Measurements from ENCODE around the gene RAET1E.
"Not testable (repeated sequence)": the region's sequence is repeated elsewhere in the genome, so short reads cannot be mapped to it uniquely, and the experiment has no call there.

Gene RAET1E

DNA sequence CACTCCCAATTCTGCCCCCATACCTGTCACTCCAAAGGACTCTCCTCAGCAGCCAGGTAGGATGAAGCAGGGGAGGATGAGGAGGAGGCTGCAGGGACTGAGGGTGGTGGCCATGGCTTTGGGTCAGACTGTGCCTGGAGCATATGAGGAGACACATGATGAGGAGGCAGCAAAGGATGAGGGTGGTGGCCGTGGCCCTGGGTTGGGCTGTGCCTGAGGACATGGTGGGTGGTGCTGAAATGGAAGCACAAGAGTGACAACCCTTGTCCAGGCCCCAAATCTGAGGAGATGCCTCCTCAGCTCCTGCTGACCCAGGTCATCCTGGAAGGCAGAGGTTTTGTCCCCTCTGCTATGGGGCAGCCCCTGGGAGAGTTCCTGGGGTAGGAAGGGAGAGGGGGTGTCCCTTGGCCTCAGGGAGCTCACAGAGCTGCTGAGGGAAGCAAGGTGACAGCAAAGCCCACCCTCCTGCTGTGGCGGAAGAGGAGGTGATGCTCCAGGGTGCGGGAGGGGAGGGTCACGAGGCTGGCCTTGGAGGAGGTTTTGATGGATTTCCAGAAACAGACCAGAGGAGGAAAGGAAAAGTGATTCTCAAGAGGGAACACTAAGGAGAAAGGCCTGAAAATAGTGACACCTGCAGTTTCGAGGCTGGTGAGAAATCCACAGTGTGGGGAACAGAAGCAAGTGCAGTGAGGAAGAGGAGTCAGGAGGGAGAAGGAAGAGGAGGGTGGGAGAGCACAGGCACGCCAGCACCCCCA lies 20.4 kb upstream of the RAET1E start:
- no peaks in the 10 kb centered on the region for H3K9me3 ChIP-seq (ENCODE audit: control insufficient read depth, low read length)
- peaks cover 2% of the 10 kb centered on the region for H3K4me1 ChIP-seq (ENCODE audit: control insufficient read depth, insufficient read depth, low read length)
- no peak overlapping the region for H3K4me3 ChIP-seq (ENCODE audit: low read length)
- peaks cover 3% of the 10 kb centered on the region for H3K27me3 ChIP-seq (replicated peaks; ENCODE audit: control insufficient read depth, insufficient read depth, low read length)
- H3K36me3 ChIP-seq (ENCODE audit: control insufficient read depth, insufficient read depth, low read length, severe bottlenecking), result no peaks in the 10 kb centered on the region
- no peak overlapping the region for H3K9ac ChIP-seq (ENCODE audit: low read length)
- no peak for DNase-seq (ENCODE audit: low read depth)

DNA sequence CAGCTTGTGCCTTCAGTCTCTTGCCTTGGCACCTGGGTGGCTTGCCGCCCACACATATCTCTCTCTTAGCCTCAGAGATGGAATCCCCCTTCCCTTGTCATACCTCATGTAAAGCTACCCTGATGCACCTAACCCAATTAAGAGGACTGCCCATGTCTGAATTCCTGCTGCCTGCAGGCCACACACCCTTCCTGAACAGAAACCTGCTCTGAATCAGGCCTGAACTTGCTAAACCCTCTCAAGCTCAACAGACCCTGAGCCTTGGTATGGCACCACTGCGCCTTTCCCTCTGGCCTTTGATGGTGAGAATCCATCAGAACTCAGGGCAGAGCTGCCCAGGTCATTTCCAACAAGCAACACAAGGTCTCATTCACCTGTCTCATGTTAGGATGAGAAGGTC lies 19.8 kb upstream of the RAET1E start:
- Histone ChIP-seq H3K9me3 (ENCODE audit: control insufficient read depth, low read length) (no peaks in the 10 kb centered on the region), H3K36me3 (ENCODE audit: control insufficient read depth, insufficient read depth, low read length, severe bottlenecking) (no peaks in the 10 kb centered on the region), H3K9ac (ENCODE audit: low read length) (no peak overlapping the region), H3K4me1 (ENCODE audit: control insufficient read depth, insufficient read depth, low read length) (no peaks in the 10 kb centered on the region), H3K4me3 (ENCODE audit: low read length) (no peak overlapping the region), H3K27me3 (replicated peaks; ENCODE audit: control insufficient read depth, insufficient read depth, low read length) (peaks cover 3% of the 10 kb centered on the region)
- no peak for DNase-seq (ENCODE audit: low read depth)

DNA sequence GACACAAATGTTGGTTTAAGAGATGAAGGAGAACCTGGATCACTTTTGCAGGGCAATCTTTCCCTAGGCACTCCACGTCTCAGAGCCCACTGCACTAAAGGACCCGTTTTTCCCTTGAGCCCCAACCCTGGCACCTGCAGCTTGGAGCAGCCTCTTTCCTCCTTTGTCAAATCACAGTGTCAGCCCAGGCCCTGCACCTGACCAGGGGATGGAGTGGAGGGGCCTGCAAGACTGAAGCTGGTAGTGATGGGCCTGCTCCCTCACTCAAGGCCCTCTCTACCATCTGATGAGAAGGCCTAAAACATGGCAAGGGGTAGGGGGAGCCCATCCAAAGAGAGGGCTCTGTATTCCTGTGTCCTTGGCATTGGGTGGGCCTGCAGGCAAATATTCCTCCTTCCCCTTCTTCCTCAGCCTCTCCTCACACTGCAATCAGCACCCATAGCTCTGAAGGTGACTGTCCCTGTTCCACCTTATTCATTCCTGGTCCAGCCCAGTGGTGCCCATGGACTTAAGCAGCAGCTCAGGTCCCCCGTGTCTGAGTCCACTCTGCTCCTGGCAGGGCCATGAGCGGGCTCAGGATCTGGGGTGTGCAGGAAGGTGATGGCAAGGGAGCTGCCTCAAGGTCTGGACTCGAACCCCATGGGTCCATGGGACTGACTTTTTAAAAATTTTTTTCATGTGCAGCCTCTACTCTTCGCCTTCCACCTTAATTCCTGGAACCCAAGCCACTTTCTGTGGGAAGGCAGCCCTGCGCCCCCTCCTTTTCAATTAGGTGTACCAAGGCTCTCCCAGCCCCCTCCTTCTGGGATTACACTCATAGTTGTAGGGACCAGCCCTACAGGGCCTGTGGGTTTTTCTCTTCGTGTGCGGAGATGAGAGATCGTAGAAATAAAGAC lies 18.3 kb upstream of the RAET1E start:
- H3K4me3 ChIP-seq (ENCODE audit: low read length), result no peak overlapping the region

DNA sequence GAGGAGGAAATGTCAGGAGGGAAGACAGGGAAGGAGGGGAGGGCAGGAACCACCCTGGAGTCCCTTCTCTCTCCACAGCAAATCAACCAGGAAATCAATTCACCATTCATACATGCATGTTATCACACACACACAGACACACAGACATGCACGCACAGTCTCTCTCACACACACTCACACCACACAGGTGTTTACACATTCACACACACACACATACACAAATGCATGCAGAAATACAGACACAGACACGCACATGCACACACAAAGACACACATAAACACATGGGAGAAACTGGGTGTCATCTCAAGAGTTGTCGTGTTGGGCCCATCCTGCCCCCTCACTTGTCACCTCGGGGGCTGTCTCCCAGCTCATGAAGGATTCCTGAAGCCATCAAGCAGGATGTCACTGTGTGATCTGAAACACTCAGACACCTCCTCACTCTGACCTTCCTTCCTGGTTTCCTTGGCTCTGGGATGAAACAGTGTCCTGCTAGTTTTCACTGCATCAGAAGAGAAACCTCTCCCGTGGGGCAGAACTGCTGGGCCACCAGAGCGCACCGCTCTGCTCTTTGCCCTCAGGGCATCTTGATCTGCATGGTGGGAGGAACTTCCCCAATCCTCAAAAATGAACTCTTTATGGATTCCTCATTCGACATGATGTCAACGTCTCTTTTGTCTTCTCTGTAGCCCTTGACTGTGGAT lies 15.8 kb upstream of the RAET1E start:
- Histone ChIP-seq H3K36me3 (ENCODE audit: control insufficient read depth, insufficient read depth, low read length, severe bottlenecking) (no peaks in the 10 kb centered on the region), H3K27me3 (replicated peaks; ENCODE audit: control insufficient read depth, insufficient read depth, low read length) (no peaks in the 10 kb centered on the region), H3K4me3 (ENCODE audit: low read length) (no peak overlapping the region), H3K9ac (ENCODE audit: low read length) (no peak overlapping the region), H3K4me1 (ENCODE audit: control insufficient read depth, insufficient read depth, low read length) (no peaks in the 10 kb centered on the region), H3K9me3 (ENCODE audit: control insufficient read depth, low read length) (peaks cover 3% of the 10 kb centered on the region)
- DNase-seq (ENCODE audit: low read depth), result no peak

More for the DNA sequence above, 18.3 kb upstream of the RAET1E start:
- Histone ChIP-seq H3K27me3 (replicated peaks; ENCODE audit: control insufficient read depth, insufficient read depth, low read length) (no peaks in the 10 kb centered on the region), H3K9me3 (ENCODE audit: control insufficient read depth, low read length) (no peaks in the 10 kb centered on the region), H3K9ac (ENCODE audit: low read length) (no peak overlapping the region), H3K36me3 (ENCODE audit: control insufficient read depth, insufficient read depth, low read length, severe bottlenecking) (no peaks in the 10 kb centered on the region), H3K4me1 (ENCODE audit: control insufficient read depth, insufficient read depth, low read length) (no peaks in the 10 kb centered on the region)
- no peak for DNase-seq (ENCODE audit: low read depth)

DNA sequence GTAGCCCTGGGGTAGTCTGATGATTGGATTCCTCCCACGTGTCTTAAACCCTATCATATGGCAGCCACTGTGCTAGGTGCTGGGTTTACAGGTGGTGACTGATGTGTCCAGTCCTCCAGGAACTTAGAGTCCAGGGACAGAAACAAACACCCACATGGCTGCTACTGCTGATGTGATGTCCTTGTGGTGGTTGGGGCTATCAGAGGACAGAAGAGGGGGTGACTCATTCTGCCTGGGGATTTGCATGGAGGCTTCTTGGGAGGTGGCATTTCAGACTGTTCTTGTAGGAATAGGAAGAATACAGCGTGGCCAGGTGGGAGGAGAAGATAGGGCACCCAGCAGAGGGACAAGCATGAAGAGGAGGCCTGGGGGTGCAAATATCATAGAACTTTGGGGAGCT lies 15.2 kb upstream of the RAET1E start:
- H3K9ac ChIP-seq (ENCODE audit: low read length), result no peak overlapping the region
- no peak for DNase-seq (ENCODE audit: low read depth)
- no peaks in the 10 kb centered on the region for H3K27me3 ChIP-seq (replicated peaks; ENCODE audit: control insufficient read depth, insufficient read depth, low read length)
- no peaks in the 10 kb centered on the region for H3K4me1 ChIP-seq (ENCODE audit: control insufficient read depth, insufficient read depth, low read length)
- no peaks in the 10 kb centered on the region for H3K36me3 ChIP-seq (ENCODE audit: control insufficient read depth, insufficient read depth, low read length, severe bottlenecking)
- no peak overlapping the region for H3K4me3 ChIP-seq (ENCODE audit: low read length)
- peaks cover 8% of the 10 kb centered on the region for H3K9me3 ChIP-seq (ENCODE audit: control insufficient read depth, low read length)

DNA sequence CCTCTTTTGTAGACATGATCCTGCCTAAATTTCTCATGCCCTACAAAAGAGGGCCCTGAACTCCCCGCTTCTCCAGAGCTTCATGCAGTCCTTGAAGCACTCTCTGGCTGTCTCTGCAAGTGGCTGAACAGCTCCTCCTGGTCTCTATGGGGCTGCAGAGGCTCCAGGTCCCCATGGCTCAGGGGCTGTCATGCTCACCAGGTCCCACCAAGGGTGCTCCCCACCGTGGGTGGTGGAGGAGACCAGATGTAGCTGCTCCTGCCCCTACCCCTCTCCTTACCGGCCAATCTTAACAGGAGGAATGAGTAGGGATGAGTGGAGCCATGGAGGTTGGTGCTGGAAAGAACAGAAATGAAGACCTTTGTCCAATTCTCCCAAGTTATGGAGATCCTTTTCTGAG lies 14.8 kb upstream of the RAET1E start:
- H3K36me3 ChIP-seq (ENCODE audit: control insufficient read depth, insufficient read depth, low read length, severe bottlenecking); H3K27me3 ChIP-seq (replicated peaks; ENCODE audit: control insufficient read depth, insufficient read depth, low read length); H3K4me1 ChIP-seq (ENCODE audit: control insufficient read depth, insufficient read depth, low read length); H3K4me3 ChIP-seq (ENCODE audit: low read length); DNase-seq (ENCODE audit: low read depth); H3K9me3 ChIP-seq (ENCODE audit: control insufficient read depth, low read length); H3K9ac ChIP-seq (ENCODE audit: low read length): not testable (repeated sequence)

DNA sequence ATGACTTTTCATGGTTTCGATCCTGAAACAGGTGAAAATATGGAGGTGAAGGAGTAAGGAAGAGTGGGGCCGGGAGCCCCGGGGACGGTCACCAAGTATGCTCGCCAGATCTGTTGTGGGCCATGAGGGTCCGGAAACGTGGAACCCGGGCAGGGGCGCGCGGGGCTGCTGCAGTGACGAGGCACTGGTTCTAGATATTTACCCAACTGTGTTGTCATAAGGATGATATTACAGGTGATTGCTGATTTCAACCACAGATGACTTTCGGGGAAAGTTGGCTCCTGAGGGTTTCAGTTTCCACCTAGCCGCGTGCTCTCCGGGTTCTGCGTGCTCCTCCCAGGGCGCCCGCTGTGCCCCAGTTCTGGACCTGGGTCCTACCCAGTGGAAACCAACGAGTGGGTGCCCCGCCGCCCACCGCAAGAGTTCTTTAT lies 12.8 kb upstream of the RAET1E start:
- H3K4me3 ChIP-seq (ENCODE audit: low read length), result no peak overlapping the region
- H3K27me3 ChIP-seq (replicated peaks; ENCODE audit: control insufficient read depth, insufficient read depth, low read length), result no peaks in the 10 kb centered on the region
- H3K36me3 ChIP-seq (ENCODE audit: control insufficient read depth, insufficient read depth, low read length, severe bottlenecking), result no peaks in the 10 kb centered on the region
- peaks cover 8% of the 10 kb centered on the region for H3K9me3 ChIP-seq (ENCODE audit: control insufficient read depth, low read length)
- no peak for DNase-seq (ENCODE audit: low read depth)
- no peaks in the 10 kb centered on the region for H3K4me1 ChIP-seq (ENCODE audit: control insufficient read depth, insufficient read depth, low read length)
- H3K9ac ChIP-seq (ENCODE audit: low read length), result no peak overlapping the region

DNA sequence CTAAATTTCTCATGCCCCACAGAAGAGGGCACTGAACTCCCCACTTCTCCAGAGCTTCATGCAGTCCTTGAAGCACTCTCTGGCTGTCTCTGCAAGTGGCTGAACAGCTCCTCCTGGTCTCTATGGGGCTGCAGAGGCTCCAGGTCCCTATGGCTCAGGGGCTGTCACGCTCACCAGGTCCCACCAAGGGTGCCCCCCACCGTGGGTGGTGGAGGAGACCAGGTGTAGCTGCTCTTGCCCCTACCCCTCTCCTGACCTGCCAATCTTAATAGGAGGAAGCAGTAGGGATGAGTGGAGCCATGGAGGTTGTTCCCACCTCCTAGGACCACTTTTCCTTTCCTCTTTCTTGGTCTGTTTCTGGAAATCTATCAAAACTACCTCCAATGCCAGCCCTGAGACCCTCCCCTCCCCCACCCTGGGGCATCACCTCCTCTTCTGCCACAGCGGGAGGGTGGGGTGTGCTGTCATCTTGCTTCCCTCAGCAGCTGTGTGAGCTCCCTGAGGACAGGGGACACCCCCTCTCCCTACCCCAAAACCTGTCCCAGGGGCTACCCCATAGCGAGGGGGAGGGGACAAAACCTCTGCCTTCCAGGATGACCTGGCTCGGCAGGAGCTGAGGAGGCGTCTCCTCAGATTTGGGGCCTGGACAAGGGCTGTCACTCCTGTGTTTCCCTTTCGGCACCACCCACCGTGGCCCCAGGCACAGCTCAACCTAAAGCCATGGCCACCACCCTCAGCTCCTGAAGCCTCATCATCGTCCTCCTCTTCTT lies 12.0 kb upstream of the RAET1E start:
- Histone ChIP-seq H3K9ac (ENCODE audit: low read length) (no peak overlapping the region), H3K4me3 (ENCODE audit: low read length) (no peak overlapping the region)

DNA sequence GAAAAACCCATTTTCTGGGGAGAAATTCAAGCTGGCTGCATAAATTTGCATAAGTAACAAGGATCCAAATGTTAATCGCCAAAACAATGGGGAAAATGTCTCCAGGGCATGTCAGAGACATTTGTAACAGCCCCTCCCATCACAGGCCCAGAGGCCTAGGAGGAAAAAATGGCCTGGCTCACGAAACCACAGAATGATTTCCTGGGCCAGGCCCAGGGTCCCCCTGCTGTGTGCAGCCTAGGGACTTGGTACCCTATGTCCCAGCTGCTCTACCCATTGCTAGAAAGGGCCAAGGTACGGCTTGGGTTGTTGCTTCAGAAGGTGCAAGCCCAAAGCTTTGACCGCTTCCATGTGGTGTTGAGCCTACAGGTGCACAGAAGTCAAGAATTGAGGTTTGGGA lies 10.6 kb upstream of the RAET1E start:
- not testable (repeated sequence) for H3K9me3 ChIP-seq (ENCODE audit: control insufficient read depth, low read length); DNase-seq (ENCODE audit: low read depth); H3K9ac ChIP-seq (ENCODE audit: low read length); H3K4me3 ChIP-seq (ENCODE audit: low read length); H3K27me3 ChIP-seq (replicated peaks; ENCODE audit: control insufficient read depth, insufficient read depth, low read length); H3K4me1 ChIP-seq (ENCODE audit: control insufficient read depth, insufficient read depth, low read length); H3K36me3 ChIP-seq (ENCODE audit: control insufficient read depth, insufficient read depth, low read length, severe bottlenecking)

More for the DNA sequence above, 12.0 kb upstream of the RAET1E start:
- Histone ChIP-seq H3K36me3 (ENCODE audit: control insufficient read depth, insufficient read depth, low read length, severe bottlenecking) (no peaks in the 10 kb centered on the region), H3K4me1 (ENCODE audit: control insufficient read depth, insufficient read depth, low read length) (no peaks in the 10 kb centered on the region), H3K9me3 (ENCODE audit: control insufficient read depth, low read length) (peaks cover 8% of the 10 kb centered on the region), H3K27me3 (replicated peaks; ENCODE audit: control insufficient read depth, insufficient read depth, low read length) (no peaks in the 10 kb centered on the region)
- DNase-seq (ENCODE audit: low read depth), result no peak

DNA sequence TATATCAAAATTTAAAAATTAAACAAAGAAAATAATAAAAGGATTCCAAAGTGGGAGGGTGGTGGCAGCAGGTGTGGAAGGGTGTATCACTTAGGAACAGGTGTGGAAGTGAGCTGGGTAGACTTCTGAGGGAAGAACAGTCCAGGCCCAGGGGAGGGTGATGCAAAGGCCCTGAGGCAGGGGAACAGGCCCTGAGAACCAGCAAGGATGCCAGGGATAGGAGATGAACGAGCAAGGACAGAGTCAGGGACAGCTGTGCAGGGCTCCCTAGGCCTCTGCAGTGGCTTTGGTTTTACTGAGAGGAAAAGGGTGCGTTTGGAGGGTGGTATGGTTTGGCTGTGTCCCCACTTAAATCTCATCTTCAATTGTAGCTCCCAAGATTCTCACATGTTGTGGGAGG lies 9.4 kb upstream of the RAET1E start:
- Histone ChIP-seq H3K4me3 (ENCODE audit: low read length) (no peak overlapping the region), H3K4me1 (ENCODE audit: control insufficient read depth, insufficient read depth, low read length) (no peaks in the 10 kb centered on the region), H3K27me3 (replicated peaks; ENCODE audit: control insufficient read depth, insufficient read depth, low read length) (no peaks in the 10 kb centered on the region), H3K9ac (ENCODE audit: low read length) (no peak overlapping the region), H3K9me3 (ENCODE audit: control insufficient read depth, low read length) (peaks cover 8% of the 10 kb centered on the region), H3K36me3 (ENCODE audit: control insufficient read depth, insufficient read depth, low read length, severe bottlenecking) (no peaks in the 10 kb centered on the region)
- no peak for DNase-seq (ENCODE audit: low read depth)

Measured in adipocyte (in vitro differentiated cells).